Eye (tissue), 1 donor: ENCODE results near the gene LRRFIP1.
A peak's percentile ranks its signal among the peaks of the same experiment; 100 is the strongest.
"Not testable (repeated sequence)": the region's sequence is repeated elsewhere in the genome, so short reads cannot be mapped to it uniquely, and the experiment has no call there.

Experiments used
- DNase-seq: peaks from one replicate; pipeline ENCODE4 v3.0.0-alpha.2; 2015

LRRFIP1 gene

GRCh38 chr2:237754182-237754581 is 126.8 kb downstream of the LRRFIP1 start:
- no peak for DNase-seq

DNA sequence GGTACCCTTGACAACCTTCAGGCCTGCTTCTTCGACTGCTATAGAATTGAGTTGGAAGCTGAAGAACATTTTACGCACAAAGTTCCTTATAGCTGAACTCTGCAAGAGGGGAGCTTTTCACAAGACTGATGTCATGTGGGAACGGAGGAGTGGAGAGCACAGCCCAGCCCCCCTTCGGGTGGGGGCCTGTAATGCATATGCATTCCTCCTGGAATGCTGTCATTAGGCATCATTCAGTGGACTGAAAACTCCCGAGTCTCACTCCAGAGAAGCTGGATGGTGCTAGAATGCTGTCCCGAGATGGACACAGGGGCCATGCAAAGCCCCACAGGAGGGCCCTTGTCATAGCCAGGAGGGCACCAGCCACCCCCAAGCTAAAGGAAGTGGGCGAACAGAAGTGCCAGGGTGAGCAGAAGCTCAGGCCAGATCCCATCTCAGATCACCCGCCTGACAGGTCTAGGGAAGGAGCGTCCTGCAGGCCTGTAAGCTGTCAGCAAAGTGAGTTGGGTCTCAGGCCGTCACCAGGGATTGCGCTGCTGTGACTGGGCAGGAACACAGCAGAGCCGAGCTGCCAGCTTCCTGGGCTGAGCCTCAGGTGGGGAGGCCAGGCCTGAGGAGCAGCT is 127.3 kb downstream of the LRRFIP1 start:
- no peak for DNase-seq

DNA sequence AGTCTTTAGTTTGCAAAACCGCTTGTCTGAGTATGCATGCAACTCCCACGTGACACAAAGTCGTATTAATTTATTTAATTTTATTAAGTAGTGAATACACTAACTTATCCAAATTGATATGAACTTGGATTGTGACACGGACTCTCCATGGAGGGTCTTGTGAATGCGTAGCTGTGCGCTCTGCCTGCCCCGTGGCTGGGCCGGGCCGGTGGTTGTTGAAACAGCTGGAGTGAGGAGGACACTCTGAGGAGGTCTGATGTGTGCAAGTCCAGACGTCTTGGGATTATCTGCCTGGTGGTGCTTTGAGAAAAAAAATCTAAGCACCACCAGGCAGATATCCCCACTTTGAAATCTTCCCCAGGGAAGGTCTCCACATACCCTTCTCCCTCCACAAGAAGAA is 130.2 kb downstream of the LRRFIP1 start:
- DNase-seq = no peak

DNA sequence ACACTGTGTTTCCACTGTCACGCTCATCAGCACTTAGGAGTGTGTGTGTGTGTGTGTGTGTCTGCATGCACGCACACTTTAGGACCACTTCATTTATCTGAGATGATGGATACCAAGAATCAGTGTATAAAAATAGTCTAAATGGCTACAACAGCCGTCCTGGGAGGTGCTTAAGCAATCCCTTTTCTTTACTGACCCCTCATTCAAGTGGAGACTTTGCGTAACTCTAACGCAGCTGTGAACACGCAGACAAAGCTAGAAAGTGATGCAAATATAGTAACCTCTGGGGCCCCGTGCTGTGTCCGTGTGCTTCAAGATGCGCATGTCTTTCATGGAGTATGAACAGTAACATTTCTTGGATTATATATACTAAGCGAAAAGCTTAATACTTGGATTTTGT is 130.8 kb downstream of the LRRFIP1 start:
- DNase-seq = no peak

DNA sequence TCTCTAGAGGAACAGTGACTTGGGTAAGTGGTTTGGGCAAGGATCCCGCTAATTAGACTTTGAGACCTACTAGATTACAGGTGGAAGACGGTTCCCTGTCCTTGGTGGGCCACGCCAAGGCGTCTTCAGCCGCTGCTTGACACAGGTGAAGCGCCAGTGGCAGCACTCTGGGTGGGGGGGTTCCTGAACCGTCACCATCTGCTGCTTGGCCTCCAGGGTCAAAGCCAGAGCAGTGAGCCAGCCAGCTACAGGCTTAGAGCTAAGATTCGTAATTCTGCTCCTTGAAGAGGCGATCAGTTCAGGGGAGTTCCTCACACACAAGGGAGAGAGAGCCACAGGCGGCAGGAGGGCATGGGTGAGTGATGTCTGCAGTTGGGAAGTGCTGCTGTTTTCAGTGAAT is 131.8 kb downstream of the LRRFIP1 start:
- no peak for DNase-seq

- DNase-seq = no peak
Measured at GRCh38 chr2:237760506-237761502, 133.4 kb downstream of the LRRFIP1 start.

- DNase-seq = not testable (repeated sequence)
Measured at GRCh38 chr2:237762291-237763182, 135.2 kb downstream of the LRRFIP1 start.

DNA sequence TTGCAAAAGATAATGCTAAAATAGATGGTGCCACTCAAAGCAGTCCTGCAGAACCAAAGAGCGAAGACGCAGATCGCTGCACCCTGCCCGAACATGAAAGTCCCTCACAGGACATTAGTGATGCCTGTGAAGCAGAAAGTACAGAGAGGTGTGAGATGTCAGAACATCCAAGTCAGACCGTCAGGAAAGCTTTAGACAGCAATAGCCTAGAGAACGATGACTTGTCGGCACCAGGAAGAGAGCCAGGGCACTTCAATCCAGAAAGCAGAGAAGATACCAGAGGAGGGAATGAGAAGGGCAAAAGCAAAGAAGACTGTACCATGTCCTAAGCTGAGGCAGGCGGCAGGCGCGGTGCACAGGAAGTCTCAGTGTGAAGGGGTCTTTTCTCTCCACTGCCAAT is 136.4 kb downstream of the LRRFIP1 start:
- DNase-seq = no peak

GRCh38 chr2:237765122-237765521 is 137.7 kb downstream of the LRRFIP1 start:
- DNase-seq = not testable (repeated sequence)

DNA sequence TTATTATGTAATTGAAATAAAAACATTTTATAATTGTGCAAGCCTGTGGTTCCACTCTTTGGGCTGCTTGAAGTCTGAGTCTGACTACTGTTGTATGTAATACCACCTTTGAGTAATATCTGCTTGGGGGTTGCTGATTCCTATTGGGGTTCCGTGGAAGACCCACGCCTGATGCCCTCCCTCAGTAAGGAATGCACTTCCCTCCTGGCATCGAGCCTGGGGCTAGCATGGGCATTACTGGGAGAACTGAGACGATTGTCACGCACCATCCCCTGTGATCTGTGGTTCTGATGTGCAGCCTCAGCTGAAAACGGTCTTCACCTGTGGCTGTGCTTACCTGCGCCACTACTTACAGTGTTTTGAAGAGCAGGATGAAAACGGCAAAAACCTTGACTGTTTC is 138.5 kb downstream of the LRRFIP1 start:
- no peak for DNase-seq

DNA sequence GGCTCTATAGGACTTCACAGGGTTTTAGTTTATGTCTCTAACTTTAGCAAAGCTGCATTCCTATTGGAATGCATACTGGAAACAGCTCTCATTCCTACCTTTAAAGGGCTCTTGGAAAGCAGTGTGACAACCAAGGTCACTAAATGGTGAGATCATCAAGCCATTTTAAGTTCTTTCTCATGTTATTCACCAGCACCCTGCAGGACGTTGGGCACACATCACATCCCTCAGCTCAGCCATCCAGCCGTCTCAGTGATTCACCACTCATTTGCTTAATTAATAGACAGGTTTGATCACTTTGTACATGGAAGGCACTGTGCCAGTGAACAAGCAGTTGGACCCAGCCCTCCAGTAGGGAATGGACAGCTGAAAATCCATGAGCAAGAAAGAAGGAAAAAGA is 139.0 kb downstream of the LRRFIP1 start:
- DNase-seq = no peak

- DNase-seq = no peak
Measured at GRCh38 chr2:237772513-237772912, 145.1 kb downstream of the LRRFIP1 start.

DNA sequence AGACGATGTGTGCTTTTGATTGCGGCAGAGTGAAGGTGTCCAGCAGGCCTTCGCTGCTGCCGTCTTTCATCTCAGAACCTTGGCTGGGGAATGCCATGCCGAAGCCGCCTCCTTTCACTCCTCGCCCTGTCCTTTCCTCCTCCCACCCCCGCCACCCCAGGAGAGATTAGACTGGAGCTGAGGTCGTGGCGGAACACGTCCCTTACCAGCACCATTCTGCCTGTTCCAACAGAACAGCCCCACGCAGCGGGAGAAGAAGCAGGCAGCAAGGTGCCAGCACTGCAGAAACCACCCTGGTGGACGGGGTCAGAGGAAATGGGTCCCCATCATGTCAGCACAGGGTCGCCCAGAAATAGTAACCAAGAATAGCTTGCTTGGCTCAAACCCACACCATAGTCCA is 146.4 kb downstream of the LRRFIP1 start:
- DNase-seq = no peak

DNA sequence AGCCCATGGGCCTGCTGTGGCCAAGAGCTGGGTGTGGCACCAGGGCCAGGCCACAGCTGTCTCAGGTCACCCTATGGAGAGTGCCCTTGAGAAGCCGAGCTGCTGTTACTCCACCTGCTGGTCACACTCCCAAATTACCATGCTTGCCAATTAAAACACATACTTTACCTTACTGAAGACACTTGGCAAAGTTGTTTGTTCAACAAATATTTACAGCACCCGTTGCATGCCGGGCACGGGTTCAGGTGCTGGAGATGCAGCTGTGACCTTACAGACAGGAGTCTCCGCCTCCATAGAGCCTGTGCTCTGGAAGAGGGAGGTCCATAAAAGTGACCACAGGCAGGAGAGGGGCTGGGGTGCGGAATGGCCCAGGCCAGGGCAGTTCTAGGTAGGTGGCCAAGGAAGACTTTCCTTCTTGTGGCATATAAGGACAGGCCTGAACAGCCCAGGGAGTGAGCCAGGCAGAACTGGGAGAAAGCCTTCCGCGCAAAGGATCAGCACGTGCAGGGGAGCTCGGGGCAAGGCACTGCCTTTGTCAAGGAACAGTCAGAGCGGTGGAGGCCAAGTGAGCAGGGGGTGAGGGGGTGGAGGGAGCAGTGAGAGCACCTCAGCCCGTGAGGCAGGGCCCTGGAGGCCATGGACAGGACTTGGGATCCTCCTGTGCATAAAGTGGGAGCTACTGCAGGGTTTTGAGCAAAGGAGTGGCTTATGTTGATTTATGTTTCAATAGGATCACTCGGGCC is 147.6 kb downstream of the LRRFIP1 start:
- DNase-seq = peak; percentile 59

DNA sequence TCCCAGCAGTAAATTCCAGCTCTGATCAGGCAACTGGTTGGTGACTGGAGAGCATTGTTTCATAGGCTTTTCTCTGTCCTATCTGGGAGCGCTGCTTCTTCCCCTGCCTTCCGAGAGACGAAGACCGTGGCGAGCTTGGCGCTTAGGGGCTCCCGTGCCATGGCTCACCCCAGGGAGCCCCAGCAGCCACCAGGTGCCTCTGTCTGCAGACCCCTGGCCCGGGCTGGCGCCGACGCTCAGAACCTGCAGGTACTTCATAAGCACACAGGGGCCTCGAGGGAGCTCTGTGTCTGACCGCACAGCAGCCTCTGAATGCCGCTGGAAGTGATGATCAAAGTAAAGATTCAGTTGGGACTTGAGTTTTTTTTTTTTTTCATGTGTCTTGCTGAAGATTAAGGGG is 152.1 kb downstream of the LRRFIP1 start:
- DNase-seq = no peak

DNA sequence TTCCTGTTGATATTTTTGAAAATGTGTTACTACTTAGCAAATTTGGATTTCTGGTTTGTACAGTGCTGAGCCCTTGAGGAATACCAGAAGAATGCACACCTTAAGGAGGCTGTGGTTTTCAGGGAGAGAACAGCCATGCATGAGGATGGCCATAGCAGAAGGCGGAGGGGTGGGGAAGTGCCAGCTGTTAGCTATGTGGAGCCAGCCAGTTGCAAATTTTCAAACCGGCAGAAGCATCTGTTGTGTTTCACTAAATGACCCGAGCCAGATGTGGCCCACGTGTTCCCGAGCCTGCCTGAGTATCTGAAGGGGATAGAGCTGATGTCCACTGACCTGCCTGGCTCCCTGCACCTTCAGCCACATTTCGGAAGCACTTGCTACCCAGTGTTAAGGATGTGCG is 154.8 kb downstream of the LRRFIP1 start:
- DNase-seq = peak; percentile 27

DNA sequence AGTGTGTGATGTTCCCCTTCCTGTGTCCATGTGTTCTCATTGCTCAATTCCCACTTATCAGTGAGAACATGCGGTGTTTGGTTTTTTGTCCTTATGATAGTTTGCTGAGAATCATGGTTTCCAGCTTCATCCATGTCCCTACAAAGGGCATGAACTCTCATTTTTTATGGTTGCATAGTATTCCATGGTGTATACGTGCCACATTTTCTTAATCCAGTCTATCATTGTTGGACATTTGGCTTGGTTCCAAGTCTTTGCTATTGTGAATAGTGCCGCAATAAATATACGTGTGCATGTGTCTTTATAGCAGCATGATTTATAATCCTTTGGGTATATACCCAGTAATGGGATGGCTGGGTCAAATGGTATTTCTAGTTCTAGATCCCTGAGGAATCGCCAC is 156.3 kb downstream of the LRRFIP1 start:
- DNase-seq = not testable (repeated sequence)

DNA sequence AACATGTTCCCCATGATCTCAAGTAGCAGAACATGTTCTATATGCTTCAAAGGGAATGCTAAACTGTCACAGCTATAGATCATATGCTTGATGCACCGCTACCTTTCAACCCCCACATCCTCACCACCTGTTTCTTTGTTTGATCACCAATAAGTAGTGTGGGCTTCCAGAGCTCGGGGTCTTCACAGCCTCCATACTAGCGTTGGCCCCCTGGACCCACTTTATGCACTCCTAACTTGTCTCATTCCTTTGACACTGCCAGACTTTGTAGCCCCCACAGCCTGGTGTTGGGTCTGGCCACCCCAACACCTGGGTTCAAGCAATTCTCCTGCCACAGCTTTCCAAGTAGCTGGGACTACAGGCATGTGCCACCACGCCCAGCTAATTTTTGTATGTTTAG is 159.5 kb downstream of the LRRFIP1 start:
- DNase-seq = no peak

DNA sequence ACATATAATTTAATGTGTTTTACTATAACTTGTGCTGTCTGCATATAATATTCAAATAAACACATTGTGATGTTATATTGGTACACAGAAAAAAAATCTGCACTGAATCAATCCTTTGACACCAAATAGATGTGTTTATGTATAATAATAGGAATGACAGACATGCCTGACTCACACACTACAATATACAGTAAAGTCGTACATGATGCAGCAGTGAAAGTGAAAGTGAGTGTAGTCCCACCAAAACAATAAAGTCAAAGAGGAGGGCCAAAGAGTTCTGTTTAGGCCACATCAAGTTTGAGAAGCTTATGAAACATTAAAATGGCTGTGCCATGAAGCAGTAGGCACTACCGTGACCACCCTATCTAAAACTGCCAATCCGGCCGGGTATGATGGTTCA is 163.0 kb downstream of the LRRFIP1 start:
- no peak for DNase-seq

DNA sequence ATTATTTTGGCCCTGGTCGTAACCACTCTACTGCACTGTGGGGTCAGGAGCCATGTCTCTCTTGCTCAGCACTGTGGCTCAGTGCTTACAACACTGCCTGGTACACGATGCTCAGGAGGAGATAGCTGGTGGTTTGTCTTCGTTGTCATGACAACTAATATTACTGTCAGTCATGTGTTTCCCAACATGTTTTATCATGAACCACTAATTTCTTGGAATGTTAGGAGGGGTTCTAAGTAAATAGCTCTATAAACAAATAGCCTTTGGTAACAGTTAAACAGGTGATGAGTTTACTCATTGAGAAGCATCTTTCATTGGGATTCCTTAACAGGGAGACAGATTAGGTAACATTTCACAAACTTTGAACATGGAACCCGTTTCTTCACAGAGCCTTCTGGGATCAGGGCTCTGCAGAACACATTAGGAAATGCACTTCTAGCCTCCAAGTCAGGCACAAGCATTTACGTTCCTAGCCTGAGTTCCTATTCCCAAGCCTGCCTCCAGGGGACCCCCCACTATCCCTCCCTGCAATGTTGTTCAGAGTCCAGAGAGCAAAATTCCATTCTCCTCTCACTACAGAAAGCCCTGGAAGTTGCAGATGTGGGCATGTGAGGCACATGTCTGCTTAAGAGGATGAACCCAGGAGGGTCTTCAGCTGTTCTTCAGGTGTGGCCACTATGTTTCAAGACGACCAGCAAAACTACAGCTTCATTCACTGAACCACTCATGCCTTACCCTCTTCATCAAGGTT is 164.8 kb downstream of the LRRFIP1 start:
- DNase-seq = no peak

DNA sequence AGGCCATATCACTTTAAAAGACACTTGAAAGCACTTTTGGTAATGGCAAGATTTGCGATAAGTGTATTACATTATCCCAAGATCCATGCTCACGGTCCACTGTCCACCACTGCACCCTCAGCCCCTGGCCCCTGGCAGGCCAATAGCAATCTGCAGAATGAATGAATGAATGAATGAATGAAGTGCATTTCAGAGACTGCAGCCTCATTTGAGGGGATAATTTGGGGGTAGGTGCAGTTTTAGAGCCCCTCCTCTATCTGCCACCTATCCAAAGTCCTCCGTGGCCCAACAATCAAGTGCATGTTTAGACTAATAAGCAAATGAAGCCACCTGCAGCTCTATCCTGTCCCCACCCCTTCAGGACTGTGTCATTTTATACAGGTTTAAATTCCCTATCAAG is 169.9 kb downstream of the LRRFIP1 start:
- no peak for DNase-seq
